Mucosa of descending colon (tissue), 3 donors: ENCODE measurements around the gene FRMD4A. TPM values are rescaled to one million over a fixed set of nuclear protein-coding genes. Genes with fewer than 3 reads are reported as not detected.
"Not testable (repeated sequence)": the region's sequence is repeated elsewhere in the genome, so short reads cannot be mapped to it uniquely, and the experiment has no call there.

Source experiments
- ATAC-seq: fragments of 200-7000 bp; cut with Tn5 transposase; one replicate; pipeline ENCODE4 v1.9.1; 2020; ENCODE audit warnings: mild to moderate bottlenecking, moderate library complexity
- DNase-seq, 3 donors: peaks; one replicate each; pipeline ENCODE4 v3.0.0-alpha.2; 2020
- H3K36me3 ChIP-seq: fragments of 200-600 bp; one replicate; pipeline ENCODE4 v1.8.0; 2021; ENCODE audit warnings: low read depth, mild to moderate bottlenecking
- H3K4me1 ChIP-seq: fragments of 200-600 bp; one replicate; pipeline ENCODE4 v1.8.0; 2021; ENCODE audit warnings: low read depth, mild to moderate bottlenecking
- H3K4me3 ChIP-seq: fragments of 200-600 bp; one replicate; pipeline ENCODE4 v1.8.0; 2021; ENCODE audit warnings: mild to moderate bottlenecking
- H3K9me3 ChIP-seq: fragments of 200-600 bp; one replicate; pipeline ENCODE4 v1.8.0; 2021; ENCODE audit warnings: mild to moderate bottlenecking
- intact Hi-C, 2 donors: fragments of 100-400 bp; cut with DNase I in 1 of 2; cut with micrococcal nuclease in 1 of 2; formaldehyde crosslinking; loops; one replicate each; pipeline versions ENCODE4 v1.11.0 to v1.11.1; 2022; cut with DNase I, micrococcal nuclease
- total RNA-seq, 3 donors: library from RNA; stranded (reverse); fragmentation: NEBNext Ultra II Directional in 2 of 3; extraction: Animal tissue kit (Norgen Biotek cat#: 25700) in 2 of 3; gene quantifications; one replicate each; pipeline versions ENCODE4 v1.2.1 to v1.2.4, GENCODE V29; 2021 to 2023
- TF ChIP-seq, protein P1 (sequence below): fragments of 200-600 bp; IDR thresholded peaks from one replicate; pipeline ENCODE4 v1.8.0; 2022; ENCODE audit warnings: antibody characterized with exemption, mild to moderate bottlenecking
- donor health status: DM: no; HTN: no; CAD: no; lungs with moderate emphysema.
- donor health status: DM: no; HTN: no; CAD: no.
- donor health status: DM: no; HTN: yes; CAD: no.

FRMD4A gene
- total RNA-seq, 3 donors from 2014 or later: 9.8 to 40.6 (median 17.2) TPM

DNA sequence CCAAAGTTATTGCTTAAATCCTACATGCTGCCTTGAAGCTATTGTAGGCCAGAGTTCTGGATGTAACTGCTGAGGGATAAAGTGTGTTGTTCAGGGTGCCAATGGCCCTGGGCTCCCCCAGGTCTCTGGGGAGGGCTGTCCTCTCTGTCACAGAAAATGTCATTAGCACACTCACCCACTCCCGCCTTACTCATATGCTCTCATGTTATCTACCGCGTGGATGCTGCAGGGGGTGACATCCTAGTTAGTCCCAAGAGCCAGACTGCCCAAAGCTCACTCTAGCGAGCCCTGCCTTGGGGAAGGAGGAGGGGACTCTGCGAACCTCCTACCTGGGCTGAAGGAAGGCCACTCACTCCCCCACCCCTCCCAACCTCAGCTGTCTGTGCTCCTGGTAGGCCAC is 122.5 kb downstream of the FRMD4A start:
- no peaks in the 10 kb centered on the region for H3K36me3 ChIP-seq

DNA sequence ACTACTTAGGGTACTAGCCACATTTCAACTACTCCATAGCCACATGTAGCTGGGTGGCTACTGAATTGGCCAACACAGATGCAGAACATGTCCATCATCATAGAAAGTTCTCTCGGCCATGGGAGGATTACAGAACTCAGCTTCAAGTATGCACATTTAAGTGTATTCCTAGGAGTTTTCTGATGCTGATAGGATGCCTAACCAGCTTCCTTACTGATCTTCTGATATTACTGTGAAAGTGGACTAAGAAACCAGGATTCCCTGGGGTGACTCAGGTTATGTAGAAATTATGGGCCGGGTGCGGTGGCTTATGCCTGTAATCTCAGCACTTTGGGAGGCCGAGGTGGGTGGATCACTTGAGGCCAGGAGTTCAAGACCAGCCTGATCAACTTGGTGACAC is 125.5 kb downstream of the FRMD4A start:
- TF ChIP-seq, protein P1, sequence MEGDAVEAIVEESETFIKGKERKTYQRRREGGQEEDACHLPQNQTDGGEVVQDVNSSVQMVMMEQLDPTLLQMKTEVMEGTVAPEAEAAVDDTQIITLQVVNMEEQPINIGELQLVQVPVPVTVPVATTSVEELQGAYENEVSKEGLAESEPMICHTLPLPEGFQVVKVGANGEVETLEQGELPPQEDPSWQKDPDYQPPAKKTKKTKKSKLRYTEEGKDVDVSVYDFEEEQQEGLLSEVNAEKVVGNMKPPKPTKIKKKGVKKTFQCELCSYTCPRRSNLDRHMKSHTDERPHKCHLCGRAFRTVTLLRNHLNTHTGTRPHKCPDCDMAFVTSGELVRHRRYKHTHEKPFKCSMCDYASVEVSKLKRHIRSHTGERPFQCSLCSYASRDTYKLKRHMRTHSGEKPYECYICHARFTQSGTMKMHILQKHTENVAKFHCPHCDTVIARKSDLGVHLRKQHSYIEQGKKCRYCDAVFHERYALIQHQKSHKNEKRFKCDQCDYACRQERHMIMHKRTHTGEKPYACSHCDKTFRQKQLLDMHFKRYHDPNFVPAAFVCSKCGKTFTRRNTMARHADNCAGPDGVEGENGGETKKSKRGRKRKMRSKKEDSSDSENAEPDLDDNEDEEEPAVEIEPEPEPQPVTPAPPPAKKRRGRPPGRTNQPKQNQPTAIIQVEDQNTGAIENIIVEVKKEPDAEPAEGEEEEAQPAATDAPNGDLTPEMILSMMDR: no peak
- ATAC-seq (no peak), DNase-seq (no peak)
- Histone ChIP-seq H3K4me3 (no peak overlapping the region), H3K9me3 (no peaks in the 10 kb centered on the region), H3K4me1 (no peaks in the 10 kb centered on the region), H3K36me3 (no peaks in the 10 kb centered on the region)
- intact Hi-C loops: no loop called here

More for the DNA sequence above, 122.5 kb downstream of the FRMD4A start:
- no peak for ATAC-seq
- intact Hi-C loops: no loop called here
- TF ChIP-seq, protein P1: no peak
- Histone ChIP-seq H3K9me3 (no peaks in the 10 kb centered on the region), H3K4me3 (no peak overlapping the region), H3K4me1 (no peaks in the 10 kb centered on the region)
- no peak for DNase-seq

DNA sequence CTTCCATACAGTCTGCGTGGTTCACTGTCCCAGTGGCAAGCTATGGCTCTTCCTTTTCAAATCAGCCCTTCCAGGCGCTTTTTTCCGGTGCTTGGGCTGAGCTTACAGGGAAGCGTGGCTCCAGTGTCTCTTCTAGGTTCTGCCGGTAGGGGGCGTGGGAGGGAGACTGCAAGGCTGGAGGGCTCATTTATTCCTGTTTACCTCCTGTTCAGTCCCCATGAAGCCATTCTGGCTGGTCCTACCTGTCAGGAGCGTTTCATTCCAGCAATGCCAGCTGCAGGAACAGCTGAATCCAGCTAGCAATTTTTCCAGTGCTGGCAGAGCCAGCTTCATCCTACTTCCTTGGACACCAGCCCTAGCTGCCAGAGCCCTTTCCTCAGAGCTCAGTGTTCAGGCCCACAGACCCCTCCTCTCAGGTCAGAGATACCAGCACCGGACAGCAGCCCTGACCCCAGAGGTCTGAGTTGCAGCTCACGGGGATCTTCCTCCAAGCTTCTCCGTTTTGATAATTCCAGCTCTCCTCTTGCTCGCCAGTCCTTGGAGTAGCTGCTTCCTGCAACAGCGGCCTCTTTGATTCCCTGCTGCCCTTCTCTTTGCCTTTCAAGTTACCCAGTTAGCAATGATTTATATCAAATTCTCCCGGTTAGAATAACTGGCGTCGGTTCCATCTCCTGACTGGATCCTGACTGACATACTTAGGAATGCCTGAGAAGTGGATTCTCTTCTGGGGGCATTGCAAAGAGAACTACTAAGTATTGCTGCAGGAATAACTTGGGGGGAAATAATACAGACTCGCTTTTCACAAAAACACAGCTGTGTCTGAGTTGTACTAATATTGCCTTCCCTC is 129.8 kb downstream of the FRMD4A start:
- Histone ChIP-seq H3K9me3 (no peaks in the 10 kb centered on the region), H3K4me1 (no peaks in the 10 kb centered on the region), H3K36me3 (no peaks in the 10 kb centered on the region), H3K4me3 (no peak overlapping the region)
- ATAC-seq (peak; percentile 25), DNase-seq (no peak)
- intact Hi-C loops: no loop called here
- TF ChIP-seq, protein P1: no peak

DNA sequence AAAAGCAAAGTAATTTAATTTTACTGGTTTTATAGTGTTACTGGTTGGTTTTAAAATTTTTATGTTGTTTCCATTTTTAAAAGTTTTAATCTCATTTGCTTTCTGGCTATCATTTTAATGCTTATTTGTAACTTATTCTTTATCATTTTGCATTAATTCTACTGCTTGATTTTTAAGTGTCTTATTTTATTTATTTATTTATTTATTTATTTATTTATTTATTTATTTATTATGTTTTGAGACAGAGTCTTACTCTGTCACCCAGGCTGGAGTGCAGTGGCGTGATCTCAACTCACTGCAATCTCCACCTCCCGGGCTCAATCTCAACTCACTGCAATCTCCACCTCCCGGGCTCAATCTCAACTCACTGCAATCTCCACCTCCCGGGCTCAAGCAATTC is 131.6 kb downstream of the FRMD4A start:
- intact Hi-C loops, H3K4me3 ChIP-seq, ATAC-seq, H3K36me3 ChIP-seq, H3K4me1 ChIP-seq, H3K9me3 ChIP-seq, DNase-seq: not testable (repeated sequence)

DNA sequence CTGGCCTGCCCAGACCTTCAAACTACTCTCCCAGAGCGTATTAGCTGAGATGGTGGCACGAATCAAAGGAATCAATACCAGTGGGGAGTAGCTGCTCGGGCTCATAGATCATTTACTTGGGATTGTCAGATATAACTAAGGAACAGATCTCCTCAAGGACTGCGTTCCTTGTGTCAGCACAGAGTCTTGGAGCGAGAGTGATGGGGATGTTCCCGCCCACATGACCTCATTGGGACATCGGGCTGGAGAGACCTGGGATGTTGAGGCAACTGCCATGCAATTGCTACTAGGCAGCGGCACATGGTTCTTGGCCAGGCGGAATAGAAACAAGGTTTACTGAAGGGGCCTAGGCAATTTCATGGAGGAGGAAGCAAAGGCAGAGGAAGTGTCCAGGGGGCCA is 132.6 kb downstream of the FRMD4A start:
- no peaks in the 10 kb centered on the region for H3K36me3 ChIP-seq
- TF ChIP-seq, protein P1: no peak
- H3K9me3 ChIP-seq: no peaks in the 10 kb centered on the region
- no peak for ATAC-seq
- H3K4me1 ChIP-seq: no peaks in the 10 kb centered on the region
- intact Hi-C loops: no loop called here
- no peak overlapping the region for H3K4me3 ChIP-seq
- DNase-seq: no peak

DNA sequence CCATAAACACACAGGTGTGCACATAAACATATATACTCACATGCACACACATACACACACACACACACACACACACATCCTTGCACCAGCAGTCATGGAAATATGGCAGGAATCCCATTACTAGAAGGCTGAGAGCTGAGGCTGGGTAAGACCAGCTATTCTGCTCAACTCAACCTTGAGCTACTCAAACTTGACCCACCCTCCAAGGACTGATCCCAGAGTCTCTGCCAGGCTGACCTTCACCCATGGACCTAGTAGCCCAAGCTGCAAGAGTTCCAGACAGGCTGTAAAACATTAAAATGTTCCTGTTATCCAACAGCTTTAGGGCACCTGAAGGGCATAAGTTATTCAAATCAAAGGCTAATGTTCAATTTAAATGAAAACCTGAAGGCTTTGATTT is 134.6 kb downstream of the FRMD4A start:
- ATAC-seq (no peak), DNase-seq (no peak)
- H3K9me3 ChIP-seq: no peaks in the 10 kb centered on the region
- no peaks in the 10 kb centered on the region for H3K36me3 ChIP-seq
- intact Hi-C loops: no loop called here
- TF ChIP-seq, protein P1: no peak
- H3K4me1 ChIP-seq: no peaks in the 10 kb centered on the region
- no peak overlapping the region for H3K4me3 ChIP-seq
